OCI-LY1 (cell line): Measurements from ENCODE around the gene ADAM17.

Experiments
- EZH2 ChIP-seq: fragments of 200-600 bp; sonication (generic), shearing (Covaris generic); IDR thresholded peaks from 2 replicates; pipeline ENCODE4 v1.8.0; 2017; ENCODE audit warnings: borderline replicate concordance, mixed run types, mild to moderate bottlenecking, antibody characterized with exemption, low read length, moderate library complexity, mixed read lengths
- TF ChIP-seq, protein P1 (sequence below): fragments of 200-600 bp; sonication (generic), shearing (Covaris generic); IDR thresholded peaks from 2 replicates; pipeline ENCODE4 v1.5.1; 2017; ENCODE audit warnings: mild to moderate bottlenecking, antibody characterized with exemption, low read length, moderate library complexity, mixed read lengths

DNA sequence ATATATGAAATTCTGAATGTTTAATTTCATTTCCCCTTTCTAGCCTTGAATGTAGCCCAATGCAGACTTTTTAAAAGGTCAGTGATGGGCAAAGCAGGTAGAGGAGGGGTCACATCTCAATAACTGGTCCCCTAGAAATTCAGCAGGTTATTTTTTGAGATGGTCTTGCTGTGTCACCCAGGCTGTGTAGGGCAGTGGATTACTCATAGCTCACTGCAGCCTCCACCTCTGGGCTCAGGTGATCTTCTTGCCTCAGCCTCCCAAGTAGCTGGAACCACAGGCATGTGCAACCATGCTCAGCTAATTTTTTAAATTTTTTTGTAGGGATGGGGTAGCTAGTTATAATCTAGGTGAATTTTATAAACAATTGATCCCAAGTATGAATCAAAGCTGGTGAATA, 72.5 kb downstream of the ADAM17 start:
- TF ChIP-seq, protein P1, sequence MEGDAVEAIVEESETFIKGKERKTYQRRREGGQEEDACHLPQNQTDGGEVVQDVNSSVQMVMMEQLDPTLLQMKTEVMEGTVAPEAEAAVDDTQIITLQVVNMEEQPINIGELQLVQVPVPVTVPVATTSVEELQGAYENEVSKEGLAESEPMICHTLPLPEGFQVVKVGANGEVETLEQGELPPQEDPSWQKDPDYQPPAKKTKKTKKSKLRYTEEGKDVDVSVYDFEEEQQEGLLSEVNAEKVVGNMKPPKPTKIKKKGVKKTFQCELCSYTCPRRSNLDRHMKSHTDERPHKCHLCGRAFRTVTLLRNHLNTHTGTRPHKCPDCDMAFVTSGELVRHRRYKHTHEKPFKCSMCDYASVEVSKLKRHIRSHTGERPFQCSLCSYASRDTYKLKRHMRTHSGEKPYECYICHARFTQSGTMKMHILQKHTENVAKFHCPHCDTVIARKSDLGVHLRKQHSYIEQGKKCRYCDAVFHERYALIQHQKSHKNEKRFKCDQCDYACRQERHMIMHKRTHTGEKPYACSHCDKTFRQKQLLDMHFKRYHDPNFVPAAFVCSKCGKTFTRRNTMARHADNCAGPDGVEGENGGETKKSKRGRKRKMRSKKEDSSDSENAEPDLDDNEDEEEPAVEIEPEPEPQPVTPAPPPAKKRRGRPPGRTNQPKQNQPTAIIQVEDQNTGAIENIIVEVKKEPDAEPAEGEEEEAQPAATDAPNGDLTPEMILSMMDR = no peak
- TF ChIP-seq EZH2 = no peak
